ENCODE data around the gene RAB35.

DNA sequence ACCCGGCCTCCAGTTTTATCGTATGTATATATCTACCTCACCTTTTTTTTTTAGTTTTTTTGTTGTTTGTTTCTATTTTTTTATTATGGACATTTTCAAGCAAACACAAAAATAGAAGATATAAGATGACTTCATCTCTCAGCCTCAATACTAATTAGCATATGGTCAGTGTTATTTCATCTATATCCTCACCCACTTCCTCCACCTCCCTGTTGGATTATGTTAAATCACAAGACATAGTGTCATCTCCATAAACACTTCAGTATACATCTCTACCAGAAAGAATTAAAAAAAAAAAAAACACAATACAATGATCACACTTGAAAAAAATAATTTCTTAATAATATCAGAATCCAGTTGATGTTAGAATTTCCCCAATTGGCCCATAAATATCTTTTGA, 34.9 kb downstream of the RAB35 start:
- no peak for TF ChIP-seq CTCF (IDR thresholded peaks at IDR 0.05; ENCODE audit: insufficient read depth, low read length, poor library complexity, severe bottlenecking)
- TF ChIP-seq EZH2phosphoT487 (conservative IDR thresholded peaks at IDR 0.05; ENCODE audit: low read length): no peak
